ENCODE results near the gene QPCT. TPM values are rescaled to one million over a fixed set of nuclear protein-coding genes. Genes with fewer than 3 reads are reported as not detected.

The QPCT gene
- total and polyA plus RNA-seq, 2 experiments from 2014 or later: 13.2 TPM

DNA sequence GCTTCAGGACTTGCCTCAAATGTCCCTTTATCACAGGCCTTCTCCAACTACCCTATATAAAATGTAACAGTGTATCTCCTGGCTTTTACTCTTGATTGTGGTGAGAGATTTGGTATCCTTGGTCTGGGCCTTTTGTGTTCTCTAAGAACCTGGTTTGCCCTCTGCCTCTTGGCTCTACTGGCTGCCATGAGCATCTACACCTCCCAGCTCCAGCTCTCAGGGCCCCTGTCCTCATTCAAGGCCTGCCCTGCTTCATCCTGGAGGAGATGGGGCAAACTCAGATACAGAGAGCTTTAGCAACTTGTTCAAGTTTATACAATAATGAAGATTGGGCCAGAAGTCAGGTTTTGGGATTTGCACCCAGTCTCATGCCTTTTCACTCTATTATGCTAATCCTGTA, 45.0 kb downstream of the QPCT start:
- H3K27me3 Mint-ChIP-seq (ENCODE audit: insufficient read depth, low read depth, poor library complexity): peaks cover 3% of the 10 kb centered on the region
- no peak overlapping the region for H3K4me3 ChIP-seq
- DNase-seq (ENCODE audit: low spot score): no peak
- H4K20me1 ChIP-seq (replicated peaks; ENCODE audit: insufficient read depth): no peaks in the 10 kb centered on the region
- no peaks in the 10 kb centered on the region for H3K79me2 ChIP-seq (replicated peaks; ENCODE audit: insufficient read depth)
- H3K27ac ChIP-seq (ENCODE audit: low read depth): no peak overlapping the region
- TF ChIP-seq CREB1 (CRISPR knock-in tag; IDR thresholded peaks at IDR 0.05; ENCODE audit: low read depth) (no peak), STAT1 (IDR thresholded peaks at IDR 0.05; ENCODE audit: unreplicated experiment) (no peak)
- TF ChIP-seq, protein P1, sequence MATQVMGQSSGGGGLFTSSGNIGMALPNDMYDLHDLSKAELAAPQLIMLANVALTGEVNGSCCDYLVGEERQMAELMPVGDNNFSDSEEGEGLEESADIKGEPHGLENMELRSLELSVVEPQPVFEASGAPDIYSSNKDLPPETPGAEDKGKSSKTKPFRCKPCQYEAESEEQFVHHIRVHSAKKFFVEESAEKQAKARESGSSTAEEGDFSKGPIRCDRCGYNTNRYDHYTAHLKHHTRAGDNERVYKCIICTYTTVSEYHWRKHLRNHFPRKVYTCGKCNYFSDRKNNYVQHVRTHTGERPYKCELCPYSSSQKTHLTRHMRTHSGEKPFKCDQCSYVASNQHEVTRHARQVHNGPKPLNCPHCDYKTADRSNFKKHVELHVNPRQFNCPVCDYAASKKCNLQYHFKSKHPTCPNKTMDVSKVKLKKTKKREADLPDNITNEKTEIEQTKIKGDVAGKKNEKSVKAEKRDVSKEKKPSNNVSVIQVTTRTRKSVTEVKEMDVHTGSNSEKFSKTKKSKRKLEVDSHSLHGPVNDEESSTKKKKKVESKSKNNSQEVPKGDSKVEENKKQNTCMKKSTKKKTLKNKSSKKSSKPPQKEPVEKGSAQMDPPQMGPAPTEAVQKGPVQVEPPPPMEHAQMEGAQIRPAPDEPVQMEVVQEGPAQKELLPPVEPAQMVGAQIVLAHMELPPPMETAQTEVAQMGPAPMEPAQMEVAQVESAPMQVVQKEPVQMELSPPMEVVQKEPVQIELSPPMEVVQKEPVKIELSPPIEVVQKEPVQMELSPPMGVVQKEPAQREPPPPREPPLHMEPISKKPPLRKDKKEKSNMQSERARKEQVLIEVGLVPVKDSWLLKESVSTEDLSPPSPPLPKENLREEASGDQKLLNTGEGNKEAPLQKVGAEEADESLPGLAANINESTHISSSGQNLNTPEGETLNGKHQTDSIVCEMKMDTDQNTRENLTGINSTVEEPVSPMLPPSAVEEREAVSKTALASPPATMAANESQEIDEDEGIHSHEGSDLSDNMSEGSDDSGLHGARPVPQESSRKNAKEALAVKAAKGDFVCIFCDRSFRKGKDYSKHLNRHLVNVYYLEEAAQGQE (IDR thresholded peaks at IDR 0.05; ENCODE audit: unreplicated experiment): no peak
- H3K27ac Mint-ChIP-seq: no peak overlapping the region
- H2AFZ ChIP-seq: peak overlapping the region; percentile 12; the same call in 1 of the 2 replicates
- no peaks in the 10 kb centered on the region for H3K36me3 ChIP-seq (ENCODE audit: insufficient read depth)
- peaks cover 12% of the 10 kb centered on the region; the same call in 1 of the 2 replicates for H3K4me1 ChIP-seq (ENCODE audit: insufficient read depth)
- peaks cover 26% of the 10 kb centered on the region for H3K9me2 ChIP-seq (ENCODE audit: insufficient read depth)
- H3K4me2 ChIP-seq: no peak overlapping the region
- no peaks in the 10 kb centered on the region; the same call in 1 of the 3 replicates for H3K36me3 Mint-ChIP-seq (ENCODE audit: low read depth)
- ATAC-seq: no peak
- no peaks in the 10 kb centered on the region for H3K9me3 Mint-ChIP-seq
- no peaks in the 10 kb centered on the region for H3K27me3 ChIP-seq (ENCODE audit: insufficient read depth)
- peaks cover 18% of the 10 kb centered on the region for H3K4me1 Mint-ChIP-seq
- H3F3A ChIP-seq (replicated peaks; ENCODE audit: low read depth): no peaks in the 10 kb centered on the region
- no peak overlapping the region for H3K4me3 Mint-ChIP-seq

DNA sequence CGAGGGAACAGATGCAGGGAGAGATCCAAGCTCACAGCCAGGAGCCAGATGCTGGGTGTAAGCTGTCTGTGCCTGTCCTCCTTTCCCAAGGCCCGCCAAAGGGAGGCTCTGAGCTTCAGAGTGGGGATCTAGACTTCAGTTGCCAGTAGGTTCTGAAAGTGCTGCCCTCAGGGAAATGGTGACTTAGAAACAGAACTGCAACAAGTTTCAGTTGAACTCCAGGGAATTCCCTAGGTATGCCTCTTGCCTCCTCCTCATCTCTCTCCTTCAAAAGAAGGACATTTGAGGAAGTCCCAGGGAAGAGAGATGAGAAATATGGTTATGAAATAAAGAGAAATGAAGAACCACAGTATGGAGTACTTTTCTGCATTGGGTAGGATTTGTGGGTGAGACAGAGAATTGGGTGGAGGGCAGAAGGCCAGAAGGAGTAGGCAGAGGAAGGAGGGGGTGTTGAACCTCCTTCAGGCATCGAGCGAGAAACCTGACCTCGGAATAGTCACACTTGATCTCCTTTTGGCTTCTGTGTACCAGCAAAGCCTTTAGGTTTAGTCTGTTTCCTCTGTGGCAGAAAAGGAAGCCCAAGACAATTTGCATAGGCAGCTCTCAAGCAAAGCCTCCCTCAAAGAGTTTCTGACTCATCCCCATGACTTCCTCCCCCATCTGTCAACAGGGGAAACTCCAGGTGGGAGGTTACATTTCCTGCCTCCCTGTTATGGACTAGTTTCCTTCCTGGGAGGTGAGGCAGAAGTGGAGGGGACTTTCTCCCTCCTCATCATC, 45.7 kb downstream of the QPCT start:
- Histone ChIP-seq H3K4me3 (no peak overlapping the region), H3K4me2 (0 out of 2 replicates have a peak overlapping the region, but pooled peaks have one; percentile 11), H3K79me2 (replicated peaks; ENCODE audit: insufficient read depth) (no peaks in the 10 kb centered on the region), H3K27me3 (ENCODE audit: insufficient read depth) (no peaks in the 10 kb centered on the region), H4K20me1 (replicated peaks; ENCODE audit: insufficient read depth) (no peaks in the 10 kb centered on the region), H3K27ac (ENCODE audit: low read depth) (no peak overlapping the region; the same call in 1 of the 2 replicates), H3K36me3 (ENCODE audit: insufficient read depth) (no peaks in the 10 kb centered on the region), H3F3A (replicated peaks; ENCODE audit: low read depth) (no peaks in the 10 kb centered on the region), H2AFZ (peak overlapping the region; percentile 12; the same call in 1 of the 2 replicates), H3K4me1 (ENCODE audit: insufficient read depth) (peaks cover 12% of the 10 kb centered on the region; the same call in 1 of the 2 replicates), H3K9me2 (ENCODE audit: insufficient read depth) (peaks cover 26% of the 10 kb centered on the region)
- ATAC-seq (peak; percentile 73), DNase-seq (ENCODE audit: low spot score) (peak; percentile 74)
- TF ChIP-seq CREB1 (CRISPR knock-in tag; IDR thresholded peaks at IDR 0.05; ENCODE audit: low read depth) (no peak), POLR2AphosphoS5 (IDR thresholded peaks at IDR 0.05; ENCODE audit: low read depth) (no peak), ZNF114 (CRISPR knock-in tag; IDR thresholded peaks at IDR 0.05) (no peak)
- TF ChIP-seq, protein P2, sequence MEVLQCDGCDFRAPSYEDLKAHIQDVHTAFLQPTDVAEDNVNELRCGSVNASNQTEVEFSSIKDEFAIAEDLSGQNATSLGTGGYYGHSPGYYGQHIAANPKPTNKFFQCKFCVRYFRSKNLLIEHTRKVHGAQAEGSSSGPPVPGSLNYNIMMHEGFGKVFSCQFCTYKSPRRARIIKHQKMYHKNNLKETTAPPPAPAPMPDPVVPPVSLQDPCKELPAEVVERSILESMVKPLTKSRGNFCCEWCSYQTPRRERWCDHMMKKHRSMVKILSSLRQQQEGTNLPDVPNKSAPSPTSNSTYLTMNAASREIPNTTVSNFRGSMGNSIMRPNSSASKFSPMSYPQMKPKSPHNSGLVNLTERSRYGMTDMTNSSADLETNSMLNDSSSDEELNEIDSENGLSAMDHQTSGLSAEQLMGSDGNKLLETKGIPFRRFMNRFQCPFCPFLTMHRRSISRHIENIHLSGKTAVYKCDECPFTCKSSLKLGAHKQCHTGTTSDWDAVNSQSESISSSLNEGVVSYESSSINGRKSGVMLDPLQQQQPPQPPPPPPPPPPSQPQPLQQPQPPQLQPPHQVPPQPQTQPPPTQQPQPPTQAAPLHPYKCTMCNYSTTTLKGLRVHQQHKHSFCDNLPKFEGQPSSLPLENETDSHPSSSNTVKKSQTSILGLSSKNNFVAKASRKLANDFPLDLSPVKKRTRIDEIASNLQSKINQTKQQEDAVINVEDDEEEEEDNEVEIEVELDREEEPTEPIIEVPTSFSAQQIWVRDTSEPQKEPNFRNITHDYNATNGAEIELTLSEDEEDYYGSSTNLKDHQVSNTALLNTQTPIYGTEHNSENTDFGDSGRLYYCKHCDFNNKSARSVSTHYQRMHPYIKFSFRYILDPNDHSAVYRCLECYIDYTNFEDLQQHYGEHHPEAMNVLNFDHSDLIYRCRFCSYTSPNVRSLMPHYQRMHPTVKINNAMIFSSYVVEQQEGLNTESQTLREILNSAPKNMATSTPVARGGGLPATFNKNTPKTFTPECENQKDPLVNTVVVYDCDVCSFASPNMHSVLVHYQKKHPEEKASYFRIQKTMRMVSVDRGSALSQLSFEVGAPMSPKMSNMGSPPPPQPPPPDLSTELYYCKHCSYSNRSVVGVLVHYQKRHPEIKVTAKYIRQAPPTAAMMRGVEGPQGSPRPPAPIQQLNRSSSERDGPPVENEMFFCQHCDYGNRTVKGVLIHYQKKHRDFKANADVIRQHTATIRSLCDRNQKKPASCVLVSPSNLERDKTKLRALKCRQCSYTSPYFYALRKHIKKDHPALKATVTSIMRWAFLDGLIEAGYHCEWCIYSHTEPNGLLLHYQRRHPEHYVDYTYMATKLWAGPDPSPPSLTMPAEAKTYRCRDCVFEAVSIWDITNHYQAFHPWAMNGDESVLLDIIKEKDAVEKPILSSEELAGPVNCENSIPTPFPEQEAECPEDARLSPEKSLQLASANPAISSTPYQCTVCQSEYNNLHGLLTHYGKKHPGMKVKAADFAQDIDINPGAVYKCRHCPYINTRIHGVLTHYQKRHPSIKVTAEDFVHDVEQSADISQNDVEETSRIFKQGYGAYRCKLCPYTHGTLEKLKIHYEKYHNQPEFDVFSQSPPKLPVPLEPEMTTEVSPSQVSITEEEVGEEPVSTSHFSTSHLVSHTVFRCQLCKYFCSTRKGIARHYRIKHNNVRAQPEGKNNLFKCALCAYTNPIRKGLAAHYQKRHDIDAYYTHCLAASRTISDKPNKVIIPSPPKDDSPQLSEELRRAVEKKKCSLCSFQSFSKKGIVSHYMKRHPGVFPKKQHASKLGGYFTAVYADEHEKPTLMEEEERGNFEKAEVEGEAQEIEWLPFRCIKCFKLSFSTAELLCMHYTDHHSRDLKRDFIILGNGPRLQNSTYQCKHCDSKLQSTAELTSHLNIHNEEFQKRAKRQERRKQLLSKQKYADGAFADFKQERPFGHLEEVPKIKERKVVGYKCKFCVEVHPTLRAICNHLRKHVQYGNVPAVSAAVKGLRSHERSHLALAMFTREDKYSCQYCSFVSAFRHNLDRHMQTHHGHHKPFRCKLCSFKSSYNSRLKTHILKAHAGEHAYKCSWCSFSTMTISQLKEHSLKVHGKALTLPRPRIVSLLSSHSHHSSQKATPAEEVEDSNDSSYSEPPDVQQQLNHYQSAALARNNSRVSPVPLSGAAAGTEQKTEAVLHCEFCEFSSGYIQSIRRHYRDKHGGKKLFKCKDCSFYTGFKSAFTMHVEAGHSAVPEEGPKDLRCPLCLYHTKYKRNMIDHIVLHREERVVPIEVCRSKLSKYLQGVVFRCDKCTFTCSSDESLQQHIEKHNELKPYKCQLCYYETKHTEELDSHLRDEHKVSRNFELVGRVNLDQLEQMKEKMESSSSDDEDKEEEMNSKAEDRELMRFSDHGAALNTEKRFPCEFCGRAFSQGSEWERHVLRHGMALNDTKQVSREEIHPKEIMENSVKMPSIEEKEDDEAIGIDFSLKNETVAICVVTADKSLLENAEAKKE (CRISPR knock-in tag; IDR thresholded peaks at IDR 0.05): peak; percentile 80
- H3K36me3 Mint-ChIP-seq (ENCODE audit: low read depth): no peaks in the 10 kb centered on the region; the same call in 1 of the 3 replicates
- peaks cover 3% of the 10 kb centered on the region for H3K27me3 Mint-ChIP-seq (ENCODE audit: insufficient read depth, low read depth, poor library complexity)
- no peaks in the 10 kb centered on the region for H3K9me3 Mint-ChIP-seq
- H3K27ac Mint-ChIP-seq: peak overlapping the region; percentile 17; the same call in 1 of the 2 replicates
- no peak overlapping the region; the same call in 2 of the 3 replicates for H3K4me3 Mint-ChIP-seq
- peaks cover 18% of the 10 kb centered on the region for H3K4me1 Mint-ChIP-seq

Data from GM23338 (cell line).